CD4-positive, alpha-beta T cell treated with Interleukin-17A for 4 hours (primary cell): ENCODE data around the gene SIGLEC12.
A peak's percentile ranks its signal among the peaks of the same experiment; 100 is the strongest.

ENCODE experiments used
- DNase-seq: peaks from one replicate; pipeline ENCODE4 v3.0.0-alpha.2; 2020; ENCODE audit warnings: mixed read lengths

SIGLEC12 gene

DNA sequence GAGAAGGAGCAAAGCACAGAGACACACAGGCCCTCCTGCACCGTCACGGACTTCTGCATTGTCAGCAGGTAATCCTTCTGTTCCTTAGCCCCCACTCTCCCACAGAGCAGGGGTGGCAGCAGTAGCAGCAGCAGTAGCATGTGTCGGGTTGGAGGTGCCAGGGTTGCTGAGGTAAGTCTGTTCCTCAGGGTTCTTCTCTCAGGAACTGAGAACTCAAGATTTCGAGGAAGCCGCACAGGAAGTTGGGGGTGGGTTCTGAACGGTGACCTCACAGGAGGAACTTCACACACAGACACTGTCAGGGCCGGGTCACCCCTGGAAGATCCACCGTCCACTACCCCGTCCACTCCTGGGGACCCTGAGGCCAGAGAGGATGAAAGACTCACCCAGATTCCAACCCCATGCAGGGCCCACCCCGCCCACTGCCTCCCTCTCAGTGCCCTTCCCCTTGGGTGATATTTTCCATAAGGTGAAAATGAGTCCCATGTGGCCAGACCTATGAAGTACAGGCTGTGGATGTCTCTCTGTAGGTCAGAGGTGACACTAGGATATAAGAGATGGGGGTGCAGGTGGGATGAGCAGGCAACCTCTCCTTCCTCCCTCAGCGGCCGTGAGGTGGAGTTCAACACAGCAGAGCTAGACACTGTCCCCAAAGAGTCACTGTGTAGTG, at the start of gene SIGLEC12:
Gene SIGLEC12, minus strand, starts transcription at position 207 of the 670 bp plus-strand sequence. Its CDS starts 67 bp downstream, at position 140.
- peak; percentile 4 for DNase-seq

DNA sequence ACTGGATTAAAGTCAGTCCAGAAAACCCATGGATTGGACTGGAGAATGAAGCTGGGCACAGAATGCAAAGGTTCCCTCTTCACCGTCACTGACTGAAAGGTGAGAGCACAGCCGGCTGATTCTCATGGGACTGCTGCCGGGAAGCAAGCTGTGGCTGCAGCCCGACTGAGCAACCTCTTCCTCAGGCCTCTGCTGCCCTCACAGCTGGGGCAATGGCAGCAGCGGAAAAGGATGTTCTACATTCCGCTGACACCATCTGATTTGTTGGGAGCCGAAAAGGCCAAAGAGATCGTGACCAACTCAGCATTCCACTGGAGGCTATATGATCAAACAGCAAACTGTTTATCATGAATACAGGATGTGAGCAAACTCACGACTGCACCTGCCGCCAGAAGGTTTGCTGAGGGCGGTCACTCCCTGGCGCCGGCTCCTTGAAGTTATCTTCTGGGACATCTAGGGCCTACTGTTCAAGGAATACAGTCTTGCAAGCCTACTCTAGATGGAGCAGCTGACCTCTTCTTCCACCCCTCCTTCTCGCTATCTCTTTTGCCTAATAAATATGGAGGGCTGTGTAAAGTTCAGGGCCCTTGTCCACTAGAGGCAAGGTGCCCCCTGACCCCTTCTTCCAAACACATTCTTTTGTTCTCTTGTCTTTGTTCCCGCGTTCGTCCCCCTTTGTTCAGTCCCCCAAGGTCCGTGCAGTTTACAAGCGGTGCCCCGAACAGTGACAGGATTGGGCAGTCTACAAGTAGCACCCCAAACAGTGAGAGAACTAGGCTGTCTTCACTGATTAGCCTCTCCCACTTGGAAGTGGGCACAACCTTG, 49.5 kb upstream of the SIGLEC12 start:
- no peak for DNase-seq

DNA sequence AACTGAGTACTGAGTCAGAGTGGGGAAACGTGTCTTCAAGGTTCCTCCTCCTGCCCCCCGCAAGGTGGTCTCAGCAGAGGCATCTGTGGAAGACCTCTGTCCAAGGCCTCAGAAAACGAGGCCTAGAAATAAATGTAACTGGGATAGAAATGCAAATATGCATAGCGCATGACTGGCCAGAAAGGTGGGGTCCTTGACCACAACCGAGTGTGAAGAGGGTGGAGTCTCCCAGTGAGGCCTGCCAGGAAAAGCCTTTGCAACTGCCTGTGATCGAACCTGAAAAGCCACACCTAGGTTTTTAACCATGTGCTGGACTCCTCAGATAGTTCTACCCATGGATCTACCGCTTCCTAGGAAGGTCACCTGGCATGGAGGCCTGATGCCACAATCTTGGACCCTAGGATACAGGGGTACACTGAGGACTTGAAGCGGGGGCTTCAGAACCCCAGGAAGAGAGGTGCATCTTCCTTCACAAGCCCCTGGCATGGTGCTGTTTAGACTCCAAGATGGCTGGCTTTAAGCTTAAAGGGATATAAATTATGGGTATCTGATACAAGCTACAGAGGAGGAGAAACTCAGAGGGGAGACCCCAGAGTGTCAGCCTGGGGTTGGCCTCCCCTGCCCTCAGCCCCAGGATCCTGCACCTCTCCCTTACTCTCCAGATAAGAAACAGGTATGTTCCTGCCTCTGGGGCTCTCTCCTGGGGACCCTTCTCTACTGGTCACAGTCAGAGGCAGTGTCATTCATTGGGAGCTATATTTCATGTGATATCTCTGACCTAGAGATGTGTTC, 48.1 kb upstream of the SIGLEC12 start:
- DNase-seq, result no peak

DNA sequence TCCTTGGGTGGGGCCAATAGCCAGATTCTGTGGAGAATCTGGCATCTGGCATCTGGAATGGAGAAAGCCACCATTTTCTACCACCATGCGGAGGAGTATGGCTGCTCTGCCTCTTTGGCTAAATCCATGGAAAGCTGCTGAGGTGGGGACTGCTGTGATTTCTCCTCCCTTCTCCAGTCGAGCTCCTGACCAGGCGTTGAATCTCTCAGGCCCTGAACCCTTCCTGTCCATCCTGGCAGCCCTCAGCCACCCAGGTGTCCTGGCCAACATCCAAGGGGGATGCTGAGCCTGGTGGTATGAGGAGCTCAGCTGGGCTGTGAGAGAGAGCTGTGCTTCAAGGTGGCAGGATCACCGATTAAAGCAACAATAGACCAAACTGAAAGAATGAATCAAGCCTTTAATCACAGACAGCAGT, 47.3 kb upstream of the SIGLEC12 start:
- DNase-seq, result no peak

DNA sequence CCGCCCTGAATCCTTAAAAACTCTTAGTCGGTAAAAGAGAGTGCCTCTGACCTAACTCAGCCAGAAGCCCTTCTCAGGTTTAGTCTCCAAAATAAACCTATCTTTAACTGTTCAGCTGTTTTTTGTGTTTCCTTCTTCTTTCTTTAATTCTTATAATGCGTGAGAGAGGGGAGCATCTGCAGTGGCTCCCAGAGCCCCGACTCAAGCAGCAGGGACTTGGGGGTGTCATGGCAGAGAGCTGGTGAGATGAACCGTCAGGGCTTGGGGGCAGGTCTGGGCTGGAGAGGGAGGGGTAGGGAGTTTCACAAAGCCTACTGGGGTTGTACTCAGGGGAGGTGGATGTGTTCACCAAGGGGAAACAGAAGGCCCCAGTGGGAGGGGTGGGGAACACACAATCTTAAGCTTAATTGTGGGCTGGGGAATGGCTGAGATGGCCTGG, 46.6 kb upstream of the SIGLEC12 start:
- DNase-seq, result no peak

DNA sequence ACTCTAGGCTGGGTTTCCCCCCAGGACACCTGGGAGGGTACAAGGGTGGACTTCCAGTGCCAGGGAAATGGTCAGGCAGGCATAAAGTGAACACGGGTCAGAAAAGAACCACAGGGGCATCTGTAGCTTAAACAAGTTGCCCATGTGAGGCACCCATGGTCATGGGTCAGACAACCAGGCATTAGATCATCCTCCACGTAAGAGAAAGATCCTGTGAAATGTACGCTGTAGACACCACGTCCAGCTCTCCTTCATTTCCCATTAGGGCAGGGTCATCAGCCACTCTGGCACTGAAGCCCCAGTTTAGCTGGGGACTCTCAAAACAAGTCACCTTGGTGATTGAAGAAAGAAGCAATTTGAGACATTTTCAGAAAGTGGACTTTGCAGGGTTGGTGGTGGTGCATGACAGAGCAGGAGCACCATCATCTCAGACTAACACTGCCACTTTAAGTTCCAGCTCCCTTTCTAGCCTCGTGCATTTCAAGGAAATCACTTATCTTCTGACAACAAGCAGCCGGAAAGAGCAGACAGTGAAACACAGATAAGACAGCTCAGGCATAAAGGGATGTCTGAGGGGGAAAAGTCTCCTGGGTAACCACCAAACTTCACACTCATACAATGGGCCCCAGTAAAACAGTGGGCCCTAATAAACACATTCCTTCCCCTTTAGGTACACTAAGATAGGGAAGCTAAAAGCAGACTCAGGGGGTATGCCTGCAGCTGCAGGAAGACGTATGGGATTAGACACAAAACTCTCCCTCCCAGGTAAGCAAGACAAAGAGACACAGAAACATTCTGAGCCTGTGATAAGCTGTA, 46.0 kb upstream of the SIGLEC12 start:
- no peak for DNase-seq

DNA sequence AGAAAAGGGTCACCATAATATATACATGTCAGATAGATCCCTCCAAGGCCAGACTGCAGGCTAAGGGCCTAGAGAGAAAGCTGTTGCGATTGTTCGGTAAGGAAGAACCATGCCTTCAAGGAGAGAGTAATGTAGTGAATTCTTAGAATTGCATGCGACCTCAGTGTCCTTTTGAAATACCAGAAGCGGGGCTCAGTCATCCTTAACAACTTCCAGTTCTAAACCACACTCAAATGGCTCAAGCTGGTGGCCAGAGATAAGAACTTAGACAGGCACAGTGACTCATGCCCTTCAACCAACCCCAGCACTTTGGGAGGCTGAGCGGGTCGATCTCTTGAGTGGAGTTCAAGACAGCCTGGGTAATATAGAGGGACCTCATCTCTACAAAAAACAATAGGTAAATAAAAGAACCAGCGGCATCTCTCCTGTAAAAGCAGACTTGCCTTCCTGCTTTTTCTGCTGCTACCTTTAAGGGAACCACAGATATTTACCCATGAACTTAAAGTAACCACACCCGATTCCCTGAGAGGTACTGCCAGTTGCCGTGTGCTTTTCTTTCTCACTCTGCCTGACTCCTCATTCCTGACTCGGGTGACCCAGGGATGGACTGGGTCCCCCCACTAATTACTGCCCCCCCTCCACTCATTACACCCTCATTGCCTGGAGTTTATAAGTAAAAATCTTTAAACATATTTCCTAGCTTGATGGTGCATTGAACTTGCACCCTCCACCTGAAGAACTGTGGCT, 45.2 kb upstream of the SIGLEC12 start:
- no peak for DNase-seq

DNA sequence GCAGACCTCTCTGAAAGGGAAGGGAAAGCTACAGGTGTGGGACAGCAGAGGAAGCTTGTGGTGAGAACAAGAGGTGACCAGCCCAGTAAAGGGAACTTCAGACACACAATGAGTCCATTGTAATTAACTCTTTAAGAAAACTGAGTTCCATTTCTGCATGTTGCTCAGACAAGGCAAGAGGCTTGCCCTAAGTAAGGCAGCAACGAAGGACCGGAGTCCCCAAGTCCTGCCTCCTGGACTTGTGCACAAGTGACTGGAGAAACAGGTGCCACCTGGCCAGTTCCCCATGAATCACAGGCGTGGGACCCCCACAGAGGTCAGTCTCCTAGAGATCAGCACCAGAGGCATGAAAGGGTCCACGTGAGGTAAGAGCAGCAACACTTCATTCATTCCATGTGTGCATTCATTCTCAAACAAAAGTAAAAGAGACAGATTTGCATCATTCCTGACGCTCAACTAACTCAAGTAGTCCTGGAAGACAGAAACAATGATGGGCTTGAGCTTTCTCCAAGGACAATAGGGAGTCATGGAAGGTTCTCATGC, 44.6 kb upstream of the SIGLEC12 start:
- DNase-seq, result no peak

DNA sequence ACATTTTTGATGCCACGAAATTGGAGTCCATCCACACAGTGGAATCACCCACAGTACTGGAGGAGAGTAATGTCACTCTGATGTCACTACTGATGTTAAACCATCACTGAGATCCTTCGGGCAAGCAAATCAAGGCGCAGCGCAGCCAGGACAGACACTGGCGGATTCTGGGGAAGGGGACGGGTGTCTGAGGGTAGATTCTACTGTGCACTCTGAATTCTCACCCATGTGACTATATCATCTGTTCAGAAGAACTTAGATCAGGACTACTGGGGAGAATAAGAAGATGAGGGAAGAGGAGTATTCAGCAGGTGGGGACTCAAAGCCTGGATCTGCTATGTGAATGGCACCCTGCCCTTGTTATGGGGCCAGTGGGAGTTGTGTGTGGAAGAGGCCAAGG, 42.4 kb upstream of the SIGLEC12 start:
- DNase-seq, result no peak

DNA sequence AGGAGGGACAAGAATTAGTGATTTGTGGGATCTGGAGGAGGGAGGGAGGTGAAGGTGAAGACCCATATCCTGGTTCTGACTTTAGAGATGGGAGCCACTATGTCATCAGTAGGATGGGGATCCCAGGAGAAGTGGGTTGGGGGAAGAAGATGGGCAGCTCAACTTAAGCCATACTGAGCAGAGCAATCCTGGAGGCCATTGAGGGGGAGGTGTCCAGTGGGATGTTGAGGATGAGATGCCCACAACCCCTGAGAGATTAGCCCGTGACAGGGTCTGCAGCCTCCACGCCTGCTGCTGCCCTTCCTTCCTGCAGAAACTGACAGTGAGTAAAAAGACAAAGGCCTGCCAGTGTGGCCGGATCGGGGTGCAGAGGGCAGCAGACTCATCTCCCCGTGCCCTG, 41.1 kb upstream of the SIGLEC12 start:
- no peak for DNase-seq

DNA sequence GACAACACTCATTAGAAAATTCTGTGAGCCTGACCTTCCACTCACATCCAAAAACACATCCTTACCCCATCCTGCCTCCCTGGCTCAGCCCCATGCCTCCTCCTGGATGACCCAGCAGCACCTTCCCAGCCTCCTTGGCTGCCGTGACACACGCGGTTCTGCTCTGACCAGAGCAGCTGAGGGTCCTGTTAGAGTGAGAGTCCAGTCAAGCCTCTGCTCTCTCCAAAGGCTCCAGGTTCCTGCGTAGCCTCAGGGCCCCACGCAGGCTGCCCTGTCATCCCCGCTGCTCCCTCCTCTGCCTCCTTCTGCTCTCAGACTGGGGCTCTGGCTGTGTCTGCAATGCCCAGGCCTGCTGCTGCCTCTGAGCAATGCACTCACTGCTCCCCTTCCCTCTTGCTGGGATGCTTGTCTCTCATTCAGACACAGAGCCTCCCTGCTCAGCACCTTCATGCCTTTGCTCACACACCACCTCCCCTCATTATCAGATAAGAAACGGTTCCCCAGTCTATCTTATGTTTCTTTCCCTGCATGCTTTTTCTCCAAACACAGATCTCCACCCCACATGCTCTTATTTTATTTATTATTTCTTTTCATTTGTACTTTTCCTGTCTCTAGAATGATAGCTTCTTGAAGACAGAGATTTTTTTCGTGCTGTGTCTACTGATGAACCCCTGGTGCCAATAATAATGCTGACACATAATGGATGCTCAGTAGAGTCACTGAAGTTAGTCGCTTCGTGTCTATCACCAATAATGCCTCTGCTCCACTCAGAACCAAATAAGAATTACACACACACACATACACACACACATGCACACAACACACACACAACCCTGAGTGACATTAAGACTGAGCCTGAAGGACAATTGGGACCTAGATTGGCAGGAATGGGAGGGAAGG, 40.1 kb upstream of the SIGLEC12 start:
- DNase-seq, result no peak

DNA sequence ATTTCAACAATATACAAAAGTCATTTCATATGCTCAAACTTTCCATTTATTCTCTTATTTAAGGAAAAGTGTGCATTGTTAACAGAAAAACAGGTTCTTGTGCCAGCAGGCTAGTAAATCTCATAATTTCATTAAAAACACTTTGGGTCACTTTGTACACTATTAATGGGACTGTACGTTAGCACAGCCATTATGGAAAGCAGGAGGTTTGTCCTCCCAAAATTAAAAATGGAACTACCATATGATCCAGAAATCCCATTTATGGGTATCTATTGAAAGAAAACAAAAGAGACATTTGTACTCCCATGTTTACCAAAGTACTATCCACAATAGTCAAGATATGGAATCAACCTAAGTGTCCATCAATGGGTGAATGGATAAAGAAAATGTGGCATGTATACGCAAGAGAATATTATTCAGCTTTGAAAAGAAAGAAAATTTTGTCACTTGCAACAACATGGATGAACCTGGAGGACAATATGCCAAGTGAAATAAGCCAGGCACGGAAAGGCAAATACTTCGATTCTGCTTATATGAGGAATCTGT, 38.3 kb upstream of the SIGLEC12 start:
- DNase-seq, result no peak

DNA sequence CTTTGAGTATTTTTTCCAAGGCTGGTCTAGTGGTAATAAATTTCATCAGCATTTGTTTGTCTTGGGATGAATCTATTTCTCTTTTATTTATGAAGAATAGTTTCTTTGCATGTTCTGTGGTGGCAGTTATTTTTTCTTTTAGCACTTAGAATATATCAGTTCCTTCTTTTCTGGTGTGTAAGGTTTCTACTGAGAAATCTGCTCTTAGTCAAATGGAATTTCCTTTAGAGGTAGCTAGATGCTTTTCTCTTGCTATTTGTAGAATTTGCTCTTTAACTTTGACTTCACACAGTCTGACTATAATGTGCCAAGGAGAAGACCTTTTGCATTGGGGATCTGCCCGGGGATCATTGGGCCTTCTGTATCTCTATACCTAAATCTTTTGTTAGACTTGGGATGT, 33.9 kb upstream of the SIGLEC12 start:
- no peak for DNase-seq

DNA sequence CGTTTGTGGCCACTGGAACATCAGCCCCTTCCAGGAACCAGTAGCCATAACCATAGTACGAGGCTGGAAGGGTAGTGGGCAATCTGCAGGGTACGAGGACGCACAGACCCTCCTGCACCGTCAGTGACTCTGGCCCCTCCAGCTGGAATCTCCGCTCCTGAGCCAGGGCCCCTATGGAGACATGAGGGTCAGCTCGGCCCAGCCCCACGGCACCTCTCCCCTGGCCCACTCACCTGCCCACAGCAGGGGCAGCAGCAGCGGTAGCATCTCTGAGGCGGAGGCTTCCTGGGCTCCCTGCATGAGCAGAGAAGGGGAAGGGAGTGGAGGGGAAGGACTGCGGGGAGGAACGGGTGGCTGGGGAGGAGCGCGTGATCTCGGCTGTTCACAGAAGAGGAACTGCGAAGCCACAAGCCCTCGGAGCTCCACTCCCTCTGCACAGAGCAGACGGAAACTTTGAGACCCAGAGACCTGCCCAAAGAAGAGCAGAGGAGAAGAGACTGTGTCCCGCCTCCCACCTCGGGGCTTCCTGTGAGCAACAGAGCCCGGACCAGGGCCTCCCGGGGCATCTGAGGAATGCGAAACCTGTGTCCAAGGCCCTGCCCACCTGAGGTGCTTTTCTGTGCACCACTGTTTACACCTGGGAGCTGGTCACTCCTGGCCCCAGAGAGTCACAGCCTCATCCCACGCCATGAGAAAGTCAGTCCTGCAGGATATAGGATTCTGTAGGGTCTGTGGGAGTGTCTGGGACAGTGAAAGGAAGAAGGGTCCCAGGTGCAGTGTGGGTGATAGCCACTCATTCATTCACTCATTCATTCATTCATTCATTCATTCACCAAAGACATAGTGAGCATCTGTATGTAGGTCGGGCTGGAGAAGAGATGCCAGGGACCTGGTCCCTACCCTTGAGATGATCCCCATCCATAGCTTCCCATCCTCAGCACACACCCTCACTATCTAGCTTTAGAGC, 30.0 kb upstream of the SIGLEC12 start, which contains the start of gene SIGLEC6:
Gene SIGLEC6, minus strand, starts transcription at position 322 of the 967 bp plus-strand sequence. Its CDS starts 22 bp downstream, at position 300.
- DNase-seq, result no peak

DNA sequence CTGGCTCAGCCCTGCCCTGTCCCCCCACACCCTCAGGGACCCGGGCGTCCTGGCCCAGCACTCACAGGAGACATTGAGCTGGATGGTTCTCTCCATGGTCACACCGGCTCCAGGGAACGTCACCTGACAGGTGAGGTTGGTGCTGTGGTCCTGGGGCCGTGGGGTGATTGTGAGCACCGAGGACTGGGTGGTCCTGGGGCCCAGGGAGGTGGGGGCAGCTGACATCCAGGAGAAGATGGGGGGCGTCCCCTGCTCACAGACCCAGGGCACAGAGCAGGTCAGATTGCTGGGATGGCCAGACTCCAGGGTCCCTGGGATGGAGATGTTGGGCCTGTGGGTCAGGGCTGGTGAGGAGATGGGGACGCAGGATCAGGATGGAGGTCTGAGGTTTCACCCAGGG, 29.0 kb upstream of the SIGLEC12 start:
- DNase-seq, result no peak

DNA sequence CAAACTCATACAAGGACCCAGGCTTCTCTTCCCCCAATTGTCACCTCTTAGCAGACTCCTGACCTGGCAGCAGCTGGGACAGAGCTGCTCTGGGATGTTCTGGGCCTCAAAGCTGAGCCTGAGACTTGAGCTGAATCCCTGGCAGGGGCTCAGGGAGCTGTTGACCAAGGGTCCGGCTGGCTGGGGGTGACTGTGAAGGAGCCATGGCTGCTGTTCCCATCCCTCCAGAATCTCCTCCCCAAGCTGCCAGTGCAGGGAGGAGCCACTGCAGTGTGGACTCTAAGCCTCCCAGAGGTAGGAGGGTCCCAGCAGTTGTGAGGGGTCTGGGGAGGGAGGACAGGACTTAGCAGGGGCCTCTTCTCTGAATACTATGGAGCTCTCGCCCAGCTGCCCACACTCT, 27.7 kb upstream of the SIGLEC12 start:
- DNase-seq, result no peak

DNA sequence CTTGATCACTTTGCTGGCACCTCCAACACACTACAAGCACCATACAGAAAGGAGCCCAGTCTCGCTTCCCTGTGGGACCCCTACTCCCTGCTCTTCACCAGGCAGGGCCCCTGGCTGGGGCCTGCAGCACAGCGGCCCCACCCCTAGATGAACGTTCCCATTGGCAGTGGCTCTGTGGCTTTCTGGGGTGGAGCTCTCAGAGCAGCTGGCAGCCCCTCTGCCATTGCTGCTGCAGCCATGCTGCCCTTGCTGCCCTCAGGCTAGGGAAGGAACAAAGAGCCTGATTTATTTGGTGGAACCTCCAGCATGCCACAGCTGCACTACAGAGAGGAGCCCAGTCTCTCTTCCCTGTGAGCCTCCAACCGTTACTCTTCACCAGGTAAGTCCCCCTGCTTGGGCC, 24.1 kb upstream of the SIGLEC12 start:
- no peak for DNase-seq

DNA sequence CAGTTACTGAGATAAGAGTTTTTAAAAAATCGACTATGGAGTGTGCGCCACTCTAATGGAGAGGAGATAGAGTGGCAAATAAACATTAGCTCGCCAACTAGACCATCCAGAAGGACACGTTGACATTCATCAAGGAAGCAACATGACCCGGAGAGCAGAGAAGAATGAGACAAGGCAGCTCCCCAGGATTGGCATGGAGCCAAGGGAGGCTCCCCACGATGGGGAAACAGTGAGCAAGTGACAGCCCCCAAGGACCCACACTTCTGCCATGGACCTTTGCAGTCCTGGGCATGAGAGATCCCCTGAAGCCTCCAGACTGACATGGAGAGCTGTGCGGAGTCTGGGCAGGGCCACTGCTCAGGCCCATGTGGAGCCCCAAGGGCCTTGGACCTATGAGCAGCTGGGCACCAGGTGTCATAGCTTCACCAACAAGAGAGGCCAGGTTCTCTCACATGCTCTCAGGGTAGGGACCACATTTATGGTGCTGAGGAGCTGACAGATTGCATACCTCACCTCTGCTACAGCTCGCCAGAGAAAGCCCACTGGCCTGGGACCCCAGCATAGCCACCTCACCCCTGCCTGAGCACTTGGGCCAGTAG, 23.2 kb upstream of the SIGLEC12 start:
- DNase-seq, result no peak
